Measurements from ENCODE around the gene STUB1. TPM values are rescaled to one million over a fixed set of nuclear protein-coding genes. Genes with fewer than 3 reads are reported as not detected.
"Not testable (repeated sequence)": the region's sequence is repeated elsewhere in the genome, so short reads cannot be mapped to it uniquely, and the experiment has no call there.

The STUB1 gene
- total RNA-seq, 1 experiment from 2014 or later, result 102 TPM

DNA sequence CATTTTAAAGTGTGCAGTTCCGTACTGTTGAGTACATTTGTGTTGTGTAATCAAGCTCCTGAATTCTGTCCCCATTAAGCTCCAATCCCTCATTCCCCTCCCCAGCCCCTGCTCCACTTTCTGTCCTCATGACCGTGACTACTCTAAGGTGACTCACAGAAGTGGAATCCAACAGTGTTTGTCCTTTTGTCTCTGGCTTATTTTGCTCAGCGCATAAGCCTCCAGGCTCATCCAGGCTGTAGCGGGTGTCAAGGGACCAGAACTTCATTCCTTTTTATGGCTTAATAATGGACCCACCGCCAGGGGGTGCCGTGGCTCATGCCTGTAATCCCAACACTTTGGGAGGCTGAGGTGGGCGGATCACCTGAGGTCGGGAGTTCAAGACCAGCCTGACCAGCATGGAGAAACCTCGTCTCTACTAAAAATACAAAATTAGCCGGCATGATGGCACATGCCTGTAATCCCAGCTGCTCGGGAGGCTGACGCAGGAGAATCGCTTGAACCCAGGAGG, 32.6 kb downstream of the STUB1 start:
- H3K27me3 ChIP-seq (ENCODE audit: insufficient read depth, low read length), result peaks cover 11% of the 10 kb centered on the region; the same call in 1 of the 2 replicates
- not testable (repeated sequence) for H3K18ac ChIP-seq (ENCODE audit: insufficient read length, low read depth, low read length); H3K23ac ChIP-seq (ENCODE audit: insufficient read length, low read depth, low read length); H2BK15ac ChIP-seq (ENCODE audit: low read depth, low read length); H2BK5ac ChIP-seq (ENCODE audit: insufficient read length, low read length); H3K79me1 ChIP-seq (ENCODE audit: insufficient read depth, low read depth, low read length, poor library complexity, severe bottlenecking); H4K91ac ChIP-seq (ENCODE audit: insufficient read length, low read depth, low read length); H3K4ac ChIP-seq (ENCODE audit: low read depth, low read length); H3K4me1 ChIP-seq (ENCODE audit: insufficient read depth, low read length); H3K79me2 ChIP-seq (ENCODE audit: insufficient read depth, low read length); H4K20me1 ChIP-seq (ENCODE audit: control insufficient read depth, insufficient read depth, insufficient read length); H2AK5ac ChIP-seq (ENCODE audit: insufficient read length, low read length); H4K5ac ChIP-seq (ENCODE audit: insufficient read length, low read depth, low read length); H2BK12ac ChIP-seq (ENCODE audit: insufficient read length, low read depth, low read length); H2BK120ac ChIP-seq (ENCODE audit: low read depth, low read length, poor library complexity, severe bottlenecking); H3K36me3 Mint-ChIP-seq (ENCODE audit: insufficient read depth in 1 of 3, low read depth in 3 of 3); H3K14ac ChIP-seq (ENCODE audit: insufficient read depth, low read length); H2AFZ ChIP-seq (ENCODE audit: low read length); H3K23me2 ChIP-seq (ENCODE audit: insufficient read length, low read depth, low read length, poor library complexity, severe bottlenecking); H2BK20ac ChIP-seq (ENCODE audit: low read depth, low read length, poor library complexity, severe bottlenecking); H3K27ac ChIP-seq (ENCODE audit: insufficient read length, low read depth, low read length); H3K9ac ChIP-seq (ENCODE audit: extremely low read depth, insufficient read length, low read length); H3K4me2 ChIP-seq (ENCODE audit: insufficient read depth, insufficient read length, low read length); H4K8ac ChIP-seq (replicated peaks; ENCODE audit: insufficient read length, low read depth, low read length); H3K9me3 ChIP-seq (ENCODE audit: control insufficient read depth, low read depth, low read length); H3T11ph ChIP-seq (ENCODE audit: low read length); H3K56ac ChIP-seq (ENCODE audit: insufficient read length, low read depth, low read length); H3K9me3 Mint-ChIP-seq
- peak; percentile 82 for DNase-seq
- Mint-ChIP-seq H3K4me1 (peaks cover 9 to 15% of the 10 kb centered on the region in 2 experiments), H3K4me3 (peak overlapping the region in 1 of 2 experiments; percentile 23; a peak in 2 of 5 replicates), H3K27ac (peak overlapping the region in 2 of 3 experiments; percentile 10 to 24; a peak in 2 of 7 replicates), H3K27me3 (ENCODE audit: low read depth) (peaks cover 69% of the 10 kb centered on the region)
- TF ChIP-seq, protein P1, sequence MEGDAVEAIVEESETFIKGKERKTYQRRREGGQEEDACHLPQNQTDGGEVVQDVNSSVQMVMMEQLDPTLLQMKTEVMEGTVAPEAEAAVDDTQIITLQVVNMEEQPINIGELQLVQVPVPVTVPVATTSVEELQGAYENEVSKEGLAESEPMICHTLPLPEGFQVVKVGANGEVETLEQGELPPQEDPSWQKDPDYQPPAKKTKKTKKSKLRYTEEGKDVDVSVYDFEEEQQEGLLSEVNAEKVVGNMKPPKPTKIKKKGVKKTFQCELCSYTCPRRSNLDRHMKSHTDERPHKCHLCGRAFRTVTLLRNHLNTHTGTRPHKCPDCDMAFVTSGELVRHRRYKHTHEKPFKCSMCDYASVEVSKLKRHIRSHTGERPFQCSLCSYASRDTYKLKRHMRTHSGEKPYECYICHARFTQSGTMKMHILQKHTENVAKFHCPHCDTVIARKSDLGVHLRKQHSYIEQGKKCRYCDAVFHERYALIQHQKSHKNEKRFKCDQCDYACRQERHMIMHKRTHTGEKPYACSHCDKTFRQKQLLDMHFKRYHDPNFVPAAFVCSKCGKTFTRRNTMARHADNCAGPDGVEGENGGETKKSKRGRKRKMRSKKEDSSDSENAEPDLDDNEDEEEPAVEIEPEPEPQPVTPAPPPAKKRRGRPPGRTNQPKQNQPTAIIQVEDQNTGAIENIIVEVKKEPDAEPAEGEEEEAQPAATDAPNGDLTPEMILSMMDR (conservative IDR thresholded peaks at IDR 0.05), result peak; percentile 73
- WGBS (ENCODE audit: extremely low coverage, insufficient read length, low lambda C conversion rate), result no CpG with 5 or more reads among the region's 13 CpGs

Measured in H9 (cell line).